22Rv1 (cell line): ENCODE data around the gene EIF4G2.

ENCODE experiments used
- CTCF ChIP-seq: fragments of 450-650 bp; IDR thresholded peaks from 2 replicates; pipeline ENCODE4 v1.5.1; 2017; ENCODE audit warnings: mild to moderate bottlenecking
- ZFX ChIP-seq: fragments of 450-650 bp; IDR thresholded peaks from 2 replicates; pipeline ENCODE4 v1.6.1; 2017; ENCODE audit warnings: antibody characterized with exemption, borderline replicate concordance

GRCh38 chr11:10803676-10804075 lies 5.0 kb downstream of the EIF4G2 start:
- no peak for TF ChIP-seq CTCF
- TF ChIP-seq ZFX, result no peak
